NCI-H774 (cell line): ENCODE measurements around the gene TEN1.

Experiments
- DNase-seq: peaks from one replicate; lab custom pipeline; 2025; lab: John Stamatoyannopoulos, UW

TEN1 gene

DNA sequence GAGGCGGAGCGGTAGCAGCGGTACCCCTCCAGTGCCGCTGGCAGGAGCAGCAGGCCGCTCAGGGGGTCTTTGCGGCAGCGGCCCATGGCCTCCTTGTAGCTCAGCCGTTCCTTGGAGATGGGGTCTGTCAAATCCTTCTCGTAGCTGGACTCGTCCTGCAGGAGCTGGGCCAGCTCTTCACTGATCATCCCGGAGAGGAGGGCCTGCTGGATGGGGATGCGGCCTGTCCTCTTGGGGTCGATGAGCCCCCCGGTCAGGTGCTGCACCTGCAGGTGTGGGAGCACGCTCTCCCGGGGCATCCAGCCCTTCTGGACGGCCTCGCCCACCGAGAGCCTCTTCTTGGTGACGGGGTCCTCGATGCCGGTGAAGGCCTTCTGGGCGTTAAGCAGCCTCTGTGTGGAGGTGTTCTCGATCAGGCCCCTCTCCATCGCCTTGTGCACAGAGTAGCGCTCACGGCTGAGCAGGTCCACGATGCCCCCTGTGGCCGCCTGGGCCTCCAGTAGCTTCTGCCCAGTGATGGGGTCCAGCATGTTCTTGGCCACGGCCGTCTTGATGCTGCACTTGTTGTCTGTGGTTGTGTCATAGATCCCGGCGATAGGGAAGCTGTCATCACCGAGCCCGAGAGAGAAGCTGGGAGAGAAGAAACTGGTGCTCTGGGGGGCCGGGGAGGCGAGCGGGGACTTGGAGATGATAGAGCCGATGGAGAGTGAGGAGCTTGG lies 28.2 kb downstream of the TEN1 start:
- DNase-seq: no peak

DNA sequence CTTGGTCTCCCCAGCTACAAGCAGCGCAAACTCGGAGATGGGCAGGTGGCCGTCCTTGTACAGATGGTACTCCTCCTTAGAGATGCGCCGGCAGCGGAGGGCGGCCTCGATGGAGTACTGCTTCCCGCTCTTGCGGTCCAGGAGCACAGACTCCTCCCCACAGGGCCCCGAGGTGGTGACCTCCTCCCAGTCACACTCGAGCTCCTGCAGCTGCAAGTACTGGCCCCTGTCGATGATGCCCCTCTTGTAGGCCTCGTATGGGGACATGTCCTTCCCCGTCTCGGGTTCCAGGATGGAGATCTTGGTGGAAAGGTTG lies 28.8 kb downstream of the TEN1 start:
- DNase-seq: no peak

DNA sequence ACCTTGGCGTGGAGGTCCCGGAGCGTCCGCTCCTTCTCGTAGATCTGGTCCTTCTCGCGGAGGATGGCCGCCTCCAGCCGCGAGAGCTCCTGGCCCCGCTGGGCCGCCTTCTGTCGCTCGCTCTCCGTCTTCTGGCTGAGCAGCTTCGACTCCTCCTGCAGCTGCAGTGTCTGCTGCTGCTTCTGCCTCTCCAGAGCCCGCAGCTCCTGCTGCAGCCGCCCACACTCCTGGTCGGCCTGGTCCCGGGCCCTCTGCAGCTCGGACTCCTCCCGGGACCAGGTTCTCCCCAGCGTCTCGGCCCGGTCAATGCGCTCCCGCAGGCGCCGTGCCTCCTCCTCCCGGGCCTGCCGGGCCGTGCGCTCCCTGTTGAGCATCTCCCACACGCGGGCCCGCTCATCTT lies 29.2 kb downstream of the TEN1 start:
- no peak for DNase-seq

DNA sequence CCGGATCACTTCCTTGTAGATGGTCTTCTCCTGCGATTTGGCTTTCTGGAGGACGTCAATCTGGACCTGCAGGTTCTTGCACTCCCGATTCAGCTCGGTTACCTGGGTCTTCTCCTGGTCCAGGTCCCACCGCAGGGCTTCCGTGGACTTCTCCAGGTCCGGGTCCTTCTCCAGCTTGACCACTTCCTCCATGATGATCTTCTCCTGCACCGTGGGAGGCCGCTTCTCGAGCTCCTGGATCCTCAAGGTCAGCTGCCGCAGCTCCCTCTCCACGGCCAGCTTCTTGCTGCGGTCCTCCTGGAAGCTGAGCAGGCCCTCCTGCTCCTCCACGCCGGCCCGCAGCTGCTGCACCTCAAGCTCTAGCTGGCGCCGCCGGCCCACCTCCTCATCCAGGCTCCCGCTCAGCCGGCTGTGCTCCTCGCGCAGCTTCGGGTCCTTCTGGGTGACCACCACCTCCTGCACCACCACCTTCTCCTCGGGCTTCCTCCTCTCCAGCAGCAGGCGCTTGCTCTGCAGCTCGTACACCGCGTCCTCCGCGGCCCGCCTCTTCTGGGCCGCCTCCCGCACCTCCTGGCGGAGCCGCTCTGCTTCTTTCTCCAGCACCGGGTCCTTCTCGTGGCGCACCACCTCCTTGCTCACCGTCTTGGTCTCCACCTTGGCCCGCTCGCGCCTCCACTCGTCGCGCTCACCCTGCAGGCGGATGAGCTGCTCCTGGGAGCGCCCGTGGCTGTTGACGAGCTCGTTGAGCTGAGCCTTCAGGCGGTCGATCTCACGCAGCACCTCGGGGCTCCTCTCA lies 29.8 kb downstream of the TEN1 start:
- no peak for DNase-seq

DNA sequence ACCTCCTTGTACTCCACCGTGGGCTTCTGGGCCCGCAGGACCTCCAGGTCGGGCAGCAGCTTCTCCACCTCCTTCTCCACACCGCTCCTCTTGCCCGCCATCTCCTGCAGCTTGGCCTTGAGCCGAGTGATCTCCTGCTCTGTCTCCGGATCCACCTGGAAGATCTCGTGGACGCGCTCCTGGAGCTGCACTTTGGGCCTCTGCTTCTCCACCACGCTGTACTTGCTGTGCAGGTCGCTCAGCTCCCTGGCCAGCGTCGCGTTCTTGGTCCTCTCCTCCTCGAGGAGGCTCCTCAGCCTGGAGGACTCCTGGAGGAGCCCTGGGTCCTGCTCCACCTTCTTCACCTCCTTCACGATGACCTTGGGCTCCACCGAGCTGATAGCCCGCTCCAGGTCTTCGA lies 30.4 kb downstream of the TEN1 start:
- no peak for DNase-seq

DNA sequence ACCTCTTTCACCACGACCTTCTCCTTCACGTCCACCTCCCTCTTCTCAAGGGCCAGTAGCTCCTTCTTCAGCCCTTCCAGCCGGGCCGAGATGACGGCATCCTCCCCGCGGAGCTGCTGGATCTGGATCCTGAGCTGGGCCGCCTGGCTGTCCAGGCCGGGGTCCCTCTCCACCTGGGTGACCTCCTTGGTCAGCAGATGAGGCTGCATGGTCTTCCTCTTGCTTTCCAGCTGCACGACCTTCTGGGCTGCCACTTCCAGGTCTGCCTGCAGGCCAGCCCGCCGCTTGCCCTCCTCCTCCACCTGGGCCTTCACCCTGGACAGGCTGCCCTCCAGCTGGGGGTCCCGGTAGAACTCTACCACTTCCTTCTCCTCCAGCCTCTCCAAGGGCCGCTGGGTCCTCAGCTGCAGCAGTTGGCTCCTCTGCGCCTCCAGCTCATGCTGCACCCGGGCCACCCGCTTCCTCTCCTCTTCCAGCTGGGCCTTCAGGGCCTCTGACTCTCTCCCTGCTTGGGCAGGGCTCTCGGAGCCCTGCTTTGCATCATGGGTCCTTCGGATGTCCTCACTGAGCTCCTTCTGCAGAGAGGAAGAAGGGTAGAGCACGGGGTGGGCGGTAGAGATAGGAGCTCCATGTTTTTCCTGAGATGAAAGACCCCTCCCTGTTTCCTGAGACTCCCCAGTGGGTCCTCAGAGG lies 31.1 kb downstream of the TEN1 start:
- DNase-seq: no peak

DNA sequence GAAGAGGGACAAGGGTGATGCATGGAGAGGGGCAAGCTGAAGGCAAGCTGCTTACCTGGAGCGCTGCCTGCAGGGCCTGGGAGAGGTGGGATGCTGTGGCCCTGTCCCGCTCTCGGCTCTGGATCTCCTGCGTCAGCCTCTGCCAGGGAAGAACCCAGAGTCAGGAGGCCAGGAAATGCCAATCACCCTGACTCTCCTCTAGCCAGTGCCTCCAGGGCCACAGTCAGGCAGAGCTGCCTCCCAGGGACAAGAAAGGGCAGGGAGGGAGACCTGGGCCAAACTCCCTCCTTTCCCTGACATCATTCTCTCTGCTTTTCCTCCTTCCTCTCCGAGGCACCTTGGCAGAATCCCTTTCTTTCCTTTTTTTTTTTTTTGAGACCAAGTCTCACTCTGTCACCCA lies 32.9 kb downstream of the TEN1 start:
- no peak for DNase-seq

DNA sequence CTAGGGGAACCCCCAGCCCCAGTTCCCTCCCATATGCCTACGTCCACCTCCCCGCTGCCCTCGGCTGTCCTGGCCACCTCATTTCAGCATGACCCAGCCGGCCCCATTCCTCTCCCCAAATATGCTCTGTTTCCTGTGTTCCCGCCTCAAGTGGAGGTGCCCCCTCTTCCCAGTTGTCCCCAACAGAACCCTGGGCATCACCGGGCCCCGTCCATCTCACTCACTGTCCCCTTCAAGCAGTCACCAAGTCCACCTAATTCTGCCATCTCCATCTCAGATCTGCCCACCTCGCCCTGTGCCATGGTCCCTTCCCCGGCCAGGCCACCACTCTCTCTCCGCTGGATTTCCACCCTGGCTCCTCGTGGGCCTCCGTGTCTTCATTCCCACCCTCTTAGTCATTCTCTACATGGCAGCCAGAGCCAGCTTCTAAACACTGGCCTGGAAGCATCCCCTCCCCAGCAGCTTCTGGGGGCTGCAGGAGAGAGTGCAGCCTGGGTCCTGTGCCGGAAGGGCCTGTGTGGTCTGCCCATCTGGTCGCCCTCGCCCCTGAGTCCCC lies 34.4 kb downstream of the TEN1 start:
- DNase-seq: no peak

DNA sequence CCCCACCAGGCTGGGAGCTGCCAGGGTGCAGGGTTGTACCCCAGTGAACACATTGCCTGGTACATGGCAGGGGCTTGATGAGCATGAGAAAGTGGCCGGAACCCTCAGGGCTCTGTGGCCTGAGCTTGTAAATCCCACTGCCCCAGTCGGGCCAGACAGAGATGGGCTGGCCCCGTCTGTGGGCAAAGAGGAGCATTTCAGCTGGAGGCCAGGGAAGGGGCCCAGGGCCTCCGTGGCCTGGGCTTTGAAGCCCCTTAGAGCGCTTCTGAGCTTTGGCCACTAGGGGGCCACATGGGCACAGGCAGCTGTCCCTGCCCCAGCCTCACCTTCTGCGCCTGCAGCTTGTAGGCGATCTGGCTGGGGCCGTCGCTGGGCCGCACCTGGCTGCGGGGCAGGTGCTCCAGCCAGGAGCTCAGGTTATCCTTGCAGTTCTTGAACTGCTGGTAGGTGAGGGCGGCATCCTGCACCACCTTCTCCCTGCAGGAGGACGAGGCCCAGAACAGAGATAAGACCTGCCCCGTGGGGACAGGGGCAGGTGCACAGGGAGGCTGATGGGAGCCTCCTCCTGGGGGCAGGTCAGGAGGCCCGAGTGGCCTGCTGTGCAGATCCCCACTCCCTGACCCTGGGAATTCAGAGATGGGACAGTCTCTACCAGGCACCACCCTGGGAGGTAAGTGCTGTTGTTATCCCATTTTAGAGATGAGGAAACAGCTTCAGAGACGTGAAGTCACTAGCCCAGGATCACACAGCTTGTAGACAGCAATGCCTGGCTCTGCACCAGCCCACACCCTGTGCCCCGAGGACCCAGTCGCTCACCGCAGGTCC lies 35.3 kb downstream of the TEN1 start:
- DNase-seq: peak; percentile 95

DNA sequence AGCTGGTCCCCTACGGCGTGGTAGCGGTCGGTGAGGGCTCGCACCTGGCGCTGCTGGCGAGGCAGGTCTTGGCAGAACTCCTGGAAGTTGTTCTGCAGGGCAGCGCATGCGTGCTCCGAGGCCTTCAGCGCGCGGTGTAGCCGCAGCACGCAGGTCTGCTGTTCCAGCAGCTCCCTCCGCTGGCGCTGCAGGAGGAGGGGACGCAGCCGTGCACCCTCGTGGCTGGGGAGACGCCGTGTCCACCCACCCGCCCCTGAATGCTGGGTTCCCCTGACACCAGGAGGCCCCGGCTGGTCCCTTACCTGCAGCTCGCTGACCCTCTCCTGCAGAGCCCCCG lies 35.9 kb downstream of the TEN1 start:
- peak; percentile 88 for DNase-seq

DNA sequence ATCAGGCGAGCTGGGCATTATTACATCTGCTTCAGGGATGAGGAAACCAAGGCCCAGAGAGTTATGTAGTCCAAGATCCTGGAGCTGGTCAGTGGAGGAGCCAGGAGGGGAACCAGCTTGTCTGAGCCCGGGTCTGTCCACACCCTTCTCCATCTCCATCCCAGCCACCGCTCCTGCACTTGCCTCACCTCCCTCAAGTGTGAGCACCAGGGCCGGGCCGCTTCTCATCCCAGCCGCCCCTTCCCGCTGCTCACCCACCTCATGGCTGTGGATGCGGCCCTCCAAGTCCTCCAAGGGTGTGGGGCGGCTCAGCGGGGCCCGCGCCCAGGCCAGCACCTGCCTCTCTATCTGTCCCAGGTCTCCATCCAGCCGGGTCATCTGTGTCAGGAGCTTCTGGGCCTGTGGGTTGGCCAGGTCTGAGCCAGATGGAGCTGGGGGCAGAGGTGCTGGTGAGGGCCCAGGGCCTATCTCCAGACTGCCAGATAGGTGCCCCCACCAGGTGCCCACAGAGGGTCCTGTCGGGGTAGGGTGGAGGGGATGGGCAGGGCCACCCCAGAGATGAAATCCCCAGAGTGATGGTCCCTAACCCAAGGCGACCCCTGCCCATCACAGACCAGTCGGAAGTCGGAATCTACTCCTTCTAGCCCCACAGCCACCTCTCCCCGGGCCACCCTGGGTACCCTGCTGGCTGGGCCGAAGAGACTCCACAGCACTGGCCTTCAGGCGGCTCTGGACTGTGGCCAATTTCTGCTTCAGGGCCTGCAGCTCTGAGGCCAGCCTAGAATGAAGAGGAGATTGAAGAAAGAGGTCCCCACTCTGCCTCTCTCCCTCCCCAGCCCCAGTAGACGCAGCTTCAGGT lies 38.7 kb downstream of the TEN1 start:
- no peak for DNase-seq

DNA sequence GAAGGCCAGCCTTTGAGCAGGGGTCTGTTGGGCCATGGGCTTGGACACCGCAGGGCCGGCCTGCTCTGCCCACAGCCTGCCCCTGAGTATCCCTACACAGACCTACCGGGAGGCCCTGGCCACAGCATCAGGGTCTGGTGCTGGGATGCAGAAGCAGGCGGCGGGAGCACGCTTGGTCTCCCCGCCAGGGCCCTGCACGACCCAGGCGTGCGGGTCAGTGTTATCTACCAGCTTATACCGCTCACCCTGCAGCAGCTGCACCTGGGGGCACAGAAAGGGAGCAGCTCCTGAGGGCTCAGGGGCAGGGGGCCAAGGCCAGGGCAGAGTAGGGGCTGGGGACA lies 39.3 kb downstream of the TEN1 start:
- no peak for DNase-seq

DNA sequence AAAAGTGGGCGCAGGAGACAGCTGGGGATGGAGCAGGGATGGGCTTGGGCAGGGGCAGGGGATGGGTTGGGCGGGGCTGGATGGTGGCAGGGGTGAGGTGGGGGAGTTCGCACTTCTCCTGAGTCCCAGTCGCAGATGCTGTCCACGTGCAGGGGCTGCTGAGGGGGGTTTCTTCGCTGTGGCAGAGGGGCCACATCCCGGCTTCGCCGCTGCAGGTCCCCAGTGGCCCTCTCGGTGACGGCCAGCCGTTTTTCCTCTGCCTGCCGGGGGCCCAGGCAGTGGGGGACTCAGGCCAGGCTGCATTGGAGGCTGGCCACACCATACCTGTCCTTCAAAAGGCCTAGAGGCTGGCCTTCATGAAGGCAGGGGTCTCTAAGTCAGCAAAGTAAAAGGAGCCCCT lies 39.8 kb downstream of the TEN1 start:
- no peak for DNase-seq

DNA sequence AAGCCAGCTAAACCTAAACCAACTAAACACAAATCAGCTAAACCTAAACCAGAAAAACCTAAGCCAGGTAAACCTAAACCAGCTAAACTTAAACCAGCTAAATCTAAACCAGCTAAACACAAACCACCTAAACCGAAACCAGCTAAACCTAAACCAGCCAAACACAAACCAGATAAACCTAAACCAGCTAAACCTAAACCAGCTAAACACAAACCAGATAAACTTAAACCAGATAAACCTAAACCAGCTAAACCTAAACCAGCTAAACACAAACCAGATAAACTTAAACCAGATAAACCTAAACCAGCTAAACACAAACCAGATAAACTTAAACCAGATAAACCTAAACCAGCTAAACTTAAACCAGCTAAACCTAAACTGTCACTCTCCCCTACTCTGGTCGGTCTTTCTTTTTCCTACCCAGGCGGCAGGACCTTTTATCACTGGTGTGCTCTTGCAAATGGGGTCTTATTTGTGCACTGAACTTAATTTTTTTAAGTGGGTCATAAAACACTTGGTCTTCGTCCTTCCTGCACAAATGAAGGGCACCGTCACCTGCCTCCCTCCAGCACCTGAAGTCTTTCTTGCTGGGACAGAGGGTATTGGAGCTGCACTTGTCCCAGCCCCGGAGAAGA lies 40.9 kb downstream of the TEN1 start:
- no peak for DNase-seq

DNA sequence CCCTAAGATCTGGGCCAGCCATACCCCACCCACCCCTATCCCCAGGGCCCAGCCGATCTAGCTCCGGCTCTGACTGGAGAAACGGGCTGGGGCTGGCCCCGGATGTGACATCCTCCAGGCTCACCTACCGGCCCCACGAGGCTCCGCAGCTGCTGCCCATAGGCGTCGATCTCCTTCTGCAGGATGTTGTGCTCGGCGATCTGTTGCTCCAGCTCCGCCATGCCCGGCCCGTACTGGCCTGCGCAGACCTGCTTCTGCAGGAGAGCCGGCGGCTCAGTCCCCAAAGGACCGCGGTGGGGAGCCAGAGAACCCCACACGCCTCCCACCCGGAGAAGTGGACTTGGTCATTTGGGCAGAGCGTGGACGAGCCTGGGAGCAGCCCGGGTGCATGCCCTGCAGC lies 43.2 kb downstream of the TEN1 start:
- DNase-seq: no peak

DNA sequence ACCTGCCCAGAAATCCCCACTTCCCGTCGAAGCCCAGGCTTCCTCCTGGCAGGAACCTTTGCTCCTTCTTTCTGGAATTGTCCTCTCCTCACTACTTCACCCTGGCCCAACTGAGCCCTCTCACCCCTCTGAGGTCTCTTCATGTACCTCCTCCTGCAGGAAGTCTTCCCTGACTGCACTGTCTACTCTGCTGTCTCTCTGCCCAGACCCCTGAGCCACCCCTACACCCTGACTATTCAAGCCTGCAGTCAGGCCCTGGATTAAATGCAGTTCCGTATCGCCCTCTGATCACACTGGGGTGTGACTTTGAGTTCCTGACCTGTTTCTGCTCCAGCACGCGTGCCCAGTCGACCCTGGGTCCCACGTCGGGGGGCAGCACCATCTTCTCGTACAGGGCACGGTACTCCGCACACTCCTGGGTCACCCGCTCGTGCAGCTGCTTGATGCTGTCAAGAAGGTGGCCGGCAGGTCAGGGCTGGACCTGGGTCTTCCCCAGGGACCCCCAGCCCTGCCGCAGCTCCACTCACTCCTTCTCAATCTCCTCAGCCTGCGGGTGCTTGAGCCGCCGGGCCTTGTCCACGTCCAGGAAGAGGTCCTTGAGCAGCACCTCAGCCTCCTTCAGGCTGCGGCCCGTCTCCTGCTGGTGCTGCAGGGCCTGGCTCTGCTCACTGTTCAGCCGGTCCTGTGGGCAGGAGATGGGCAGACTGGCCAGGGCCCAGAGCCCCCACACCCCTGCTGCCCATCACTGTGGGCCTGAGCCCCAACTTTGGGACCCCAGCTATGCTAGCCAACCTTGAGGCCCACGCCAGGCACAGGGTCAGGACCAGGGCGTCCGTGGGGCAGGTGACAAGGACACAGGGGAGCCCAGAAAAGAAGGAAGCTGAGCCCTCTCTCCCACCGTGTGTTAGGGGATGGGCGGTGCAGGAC lies 44.2 kb downstream of the TEN1 start:
- DNase-seq: no peak

DNA sequence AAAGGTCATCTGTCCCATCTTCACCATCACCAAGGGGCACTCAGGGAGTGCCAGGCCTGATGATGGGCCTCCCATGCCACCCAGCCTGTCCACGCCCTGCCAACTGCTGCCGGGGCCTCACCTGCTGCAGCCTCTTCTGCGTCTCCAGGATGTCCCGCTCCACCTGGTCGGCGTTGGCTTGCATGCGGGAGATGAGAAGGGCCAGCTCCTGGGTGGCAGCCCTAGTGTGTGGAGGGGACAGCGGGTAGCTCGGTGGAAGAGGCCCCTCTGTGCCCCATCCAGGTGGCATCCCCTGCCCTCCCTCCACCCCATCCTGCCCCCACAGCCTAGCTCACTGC lies 44.8 kb downstream of the TEN1 start:
- no peak for DNase-seq

DNA sequence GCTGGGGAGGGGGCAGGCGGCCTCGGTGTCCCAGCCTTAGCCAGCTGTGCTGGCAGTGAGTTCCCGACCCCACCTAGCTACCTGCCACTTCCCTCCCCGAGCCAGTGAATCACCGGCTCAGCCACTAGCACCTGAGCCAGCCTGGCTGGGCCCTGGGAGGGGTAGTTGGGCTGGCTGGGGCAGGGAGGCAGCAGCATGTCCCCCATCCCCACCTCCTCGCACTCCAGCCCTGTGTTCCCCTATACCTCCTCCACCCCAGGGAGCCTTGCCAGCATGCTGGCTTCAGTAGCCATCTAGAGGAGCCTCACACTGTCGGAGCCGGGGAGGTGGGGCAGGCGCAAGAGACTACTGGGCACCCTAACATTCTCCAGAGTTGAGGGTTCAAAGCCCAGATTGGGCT lies 45.3 kb downstream of the TEN1 start:
- no peak for DNase-seq

DNA sequence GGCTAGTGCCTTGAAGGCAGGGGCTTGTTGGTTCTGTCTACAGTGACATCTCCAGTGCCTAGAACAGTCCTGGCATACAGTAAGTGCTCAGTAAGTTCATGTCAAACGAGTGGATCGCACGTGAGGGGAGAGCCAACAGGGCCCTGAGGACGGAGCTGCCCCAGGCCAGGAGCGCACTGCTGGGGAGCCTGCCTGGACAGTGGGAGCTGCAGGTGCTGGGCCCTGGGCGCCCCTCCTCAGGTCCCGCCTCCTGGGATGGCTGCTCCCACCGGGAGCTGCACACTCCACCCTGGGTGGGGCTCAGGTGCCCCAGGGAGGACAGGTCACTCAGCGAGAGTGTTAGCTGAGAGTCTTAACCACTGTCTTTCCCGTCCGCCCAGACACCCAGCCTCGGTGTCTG lies 46.3 kb downstream of the TEN1 start:
- DNase-seq: no peak

DNA sequence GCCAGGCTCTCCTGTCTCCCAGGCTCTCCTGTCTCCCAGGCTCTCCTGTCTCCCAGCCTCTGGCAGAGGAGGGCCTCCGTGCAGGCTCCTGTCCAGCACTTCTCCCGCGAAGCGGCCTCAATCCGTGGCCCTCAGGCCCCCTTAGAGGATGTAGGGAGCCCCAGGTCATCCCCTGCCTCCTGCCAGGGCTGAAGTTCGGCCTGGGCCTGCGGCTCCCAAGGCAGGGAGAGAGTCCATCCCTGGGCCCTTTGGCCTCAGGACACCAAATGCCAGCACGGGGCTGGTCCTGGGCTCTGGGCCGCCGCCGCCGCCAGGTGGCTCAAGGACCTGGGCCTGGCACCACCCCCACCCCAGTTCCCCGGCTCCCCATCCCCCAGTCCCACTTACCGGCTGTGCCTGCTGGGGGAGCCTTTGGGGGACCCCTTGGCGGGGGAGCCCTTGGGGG lies 47.7 kb downstream of the TEN1 start:
- DNase-seq: no peak
